ENCODE results near the gene TTI1. TPM values are rescaled to one million over a fixed set of nuclear protein-coding genes. Genes with fewer than 3 reads are reported as not detected.

TTI1 gene
- 10 to 100 TPM; 10.6 to 11.4 TPM for total RNA-seq
- 13.0 TPM for polyA plus RNA-seq (2013, experiment 1 of 2)
- 18.1 TPM for polyA plus RNA-seq (2013, experiment 2 of 2)
- total RNA-seq = 24.8 to 82.1 (median 45.5) reads per million in 172 experiments

- Histone ChIP-seq H3K36me3 (ENCODE audit: insufficient read depth, low read length) (peaks cover 7% of the 10 kb centered on the region), H3K9me3 (ENCODE audit: control insufficient read depth in 1 of 2, insufficient read depth in 1 of 2, low read length in 2 of 2) (no peaks in the 10 kb centered on the region), H3K27ac (ENCODE audit: low read depth in 1 of 2, low read length in 2 of 2) (peak within 1 kb of the TSS; percentile 92 to 98), H3K4me1 (ENCODE audit: insufficient read depth, low read length) (peaks cover 38% of the 10 kb centered on the region), H3K4me3 (ENCODE audit: low read length) (peak within 1 kb of the TSS; percentile 79), H3K27me3 (ENCODE audit: control insufficient read depth in 1 of 2, insufficient read depth in 2 of 2, low read length in 2 of 2) (no peaks in the 10 kb centered on the region)
- TF ChIP-seq CTCF (IDR thresholded peaks at IDR 0.05) = no peak
- H3K4me1 Mint-ChIP-seq (ENCODE audit: low read depth) = peaks cover 85% of the 10 kb centered on the region
- peak within 1 kb of the TSS; percentile 100 for H3K27ac Mint-ChIP-seq
- H3K4me3 Mint-ChIP-seq = peak within 1 kb of the TSS; percentile 99
- H3K9me3 Mint-ChIP-seq = no peaks in the 10 kb centered on the region
- ChIA-PET POLR2A (interaction anchor here (0.7 to 1.5 kb wide), 8 partner anchors 10 to 855 kb away, joined by 3 to 8 read pairs (median 4); partner anchors contain the start of genes RALGAPB and SNHG17), CTCF (interaction anchor here (0.6 to 2.1 kb wide), 5 partner anchors 24 to 413 kb away, joined by 3 to 8 read pairs (median 3); no protein-coding TSS in a partner anchor)
- intact Hi-C loops (cut with DNase I, micrococcal nuclease) = loop anchor here in 1 of 2 experiments (2.0 to 10.0 kb wide), 5 partner anchors 339 to 936 kb away; partner anchors contain the start of genes ACTR5, CTNNBL1, RALGAPB and RBL1
- no peaks in the 10 kb centered on the region for H3K27me3 Mint-ChIP-seq
- peaks cover 68% of the 10 kb centered on the region for H3K36me3 Mint-ChIP-seq (ENCODE audit: low read depth)
- DNase-seq = peak; percentile 74 to 94 (median 84)
- peak; percentile 84 for ATAC-seq (ENCODE audit: poor library complexity)
These were observed at the start of gene TTI1, which contains the start of gene RPRD1B for GRCh38 chr20:38033330-38034107. TSS of gene TTI1 (minus strand) at chr20:38033456. CDS start at chr20:38013816, 19,640 bp downstream. TSS of gene RPRD1B (plus strand) at chr20:38033746. CDS start at chr20:38033948, 202 bp downstream.

- intact Hi-C loops (cut with DNase I, micrococcal nuclease) = no loop called here
- no peak overlapping the region for H3K27ac ChIP-seq (ENCODE audit: low read depth in 1 of 2, low read length in 2 of 2)
- peaks cover 66% of the 10 kb centered on the region for H3K36me3 ChIP-seq (ENCODE audit: insufficient read depth, low read length)
- Mint-ChIP-seq H3K4me3 (no peak overlapping the region), H3K4me1 (ENCODE audit: low read depth) (peaks cover 20% of the 10 kb centered on the region), H3K27ac (no peak overlapping the region), H3K9me3 (no peaks in the 10 kb centered on the region), H3K36me3 (ENCODE audit: low read depth) (peaks cover 97% of the 10 kb centered on the region), H3K27me3 (no peaks in the 10 kb centered on the region)
- POLR2A ChIA-PET = no interaction called here
- no peaks in the 10 kb centered on the region for H3K4me1 ChIP-seq (ENCODE audit: insufficient read depth, low read length)
- TF ChIP-seq CTCF (IDR thresholded peaks at IDR 0.05) = no peak
- H3K9me3 ChIP-seq (ENCODE audit: control insufficient read depth in 1 of 2, insufficient read depth in 1 of 2, low read length in 2 of 2) = no peaks in the 10 kb centered on the region
- DNase-seq (no peak), ATAC-seq (ENCODE audit: poor library complexity) (no peak)
- H3K27me3 ChIP-seq (ENCODE audit: control insufficient read depth in 1 of 2, insufficient read depth in 2 of 2, low read length in 2 of 2) = no peaks in the 10 kb centered on the region
- H3K4me3 ChIP-seq (ENCODE audit: low read length) = no peak overlapping the region
- CTCF ChIA-PET = interaction anchor here (1.7 kb wide), 1 partner anchor 10 kb away, joined by 6 read pairs; no protein-coding TSS in a partner anchor
These were observed 49.6 kb upstream of the TTI1 start for GRCh38 chr20:38082894-38083293.

- no peak for TF ChIP-seq CTCF (IDR thresholded peaks at IDR 0.05)
- no peaks in the 10 kb centered on the region for H3K27me3 ChIP-seq (ENCODE audit: control insufficient read depth in 1 of 2, insufficient read depth in 2 of 2, low read length in 2 of 2)
- no peak overlapping the region for H3K27ac ChIP-seq (ENCODE audit: low read depth in 1 of 2, low read length in 2 of 2)
- intact Hi-C loops (cut with DNase I, micrococcal nuclease) = no loop called here
- H3K4me1 ChIP-seq (ENCODE audit: insufficient read depth, low read length) = no peaks in the 10 kb centered on the region
- Mint-ChIP-seq H3K27me3 (no peaks in the 10 kb centered on the region), H3K4me1 (ENCODE audit: low read depth) (peaks cover 20% of the 10 kb centered on the region), H3K36me3 (ENCODE audit: low read depth) (peaks cover 93% of the 10 kb centered on the region), H3K9me3 (no peaks in the 10 kb centered on the region), H3K27ac (no peak overlapping the region), H3K4me3 (no peak overlapping the region)
- ChIA-PET POLR2A (no interaction called here), CTCF (interaction anchor here (1.7 kb wide), 1 partner anchor 8 kb away, joined by 6 read pairs; no protein-coding TSS in a partner anchor)
- DNase-seq (no peak), ATAC-seq (ENCODE audit: poor library complexity) (no peak)
- peaks cover 65% of the 10 kb centered on the region for H3K36me3 ChIP-seq (ENCODE audit: insufficient read depth, low read length)
- no peaks in the 10 kb centered on the region for H3K9me3 ChIP-seq (ENCODE audit: control insufficient read depth in 1 of 2, insufficient read depth in 1 of 2, low read length in 2 of 2)
- no peak overlapping the region for H3K4me3 ChIP-seq (ENCODE audit: low read length)
These were observed 48.3 kb upstream of the TTI1 start for GRCh38 chr20:38081575-38081974.
